ENCODE results near the gene TEX38. TPM values are rescaled to one million over a fixed set of nuclear protein-coding genes. Genes with fewer than 3 reads are reported as not detected.

Gene TEX38
- total and polyA plus RNA-seq, 10 of the 15 experiments (the other 5 are each of a cell fraction or from before 2014, with no cell fraction given) = 0.07 to 0.32 (median 0.15) TPM; not detected in 7

GRCh38 chr1:46655848-46656247 lies 15.8 kb upstream of the TEX38 start:
- Histone ChIP-seq H3K27me3 (replicated peaks in 1 of 2; ENCODE audit: control insufficient read depth in 2 of 2, insufficient read depth in 2 of 2, low read length in 1 of 2) (no peaks in the 10 kb centered on the region), H3K27ac (ENCODE audit: control insufficient read depth, insufficient read depth) (no peak overlapping the region), H3K9ac (ENCODE audit: control insufficient read depth, insufficient read depth, low read length) (no peak overlapping the region), H3K36me3 (ENCODE audit: control insufficient read depth in 2 of 2, insufficient read depth in 2 of 2, low read length in 1 of 2) (peaks cover 2 to 10% of the 10 kb centered on the region in 2 experiments), H3K4me3 (no peak overlapping the region), H4K20me1 (ENCODE audit: control insufficient read depth, insufficient read depth) (no peaks in the 10 kb centered on the region), H3K79me2 (ENCODE audit: control insufficient read depth, insufficient read depth, low read length) (no peaks in the 10 kb centered on the region), H3K4me2 (ENCODE audit: control insufficient read depth, insufficient read depth) (no peak overlapping the region), H3K4me1 (ENCODE audit: control insufficient read depth, insufficient read depth, low read length) (peaks cover 18% of the 10 kb centered on the region), H2AFZ (ENCODE audit: control insufficient read depth, low read depth, low read length) (no peak overlapping the region), H3K9me3 (replicated peaks; ENCODE audit: control insufficient read depth, insufficient read depth, low read length) (peaks cover 2% of the 10 kb centered on the region; the same call in 2 of the 3 replicates)
- ATAC-seq = no peak
- DNase-seq (ENCODE audit: low read depth, low spot score) = no peak
- BruUV-seq (replicated peaks) = no TSS peak
- CTCF ChIA-PET = interaction anchor here (1.5 kb wide), 1 partner anchor 13 kb away, joined by 3 read pairs; no protein-coding TSS in a partner anchor
- POLR2A ChIA-PET = no interaction called here
- SMC1A ChIA-PET (ENCODE audit: uncharacterized antibody, unreplicated experiment) = interaction anchor here (0.7 to 1.3 kb wide), 2 partner anchors 8 to 91 kb away, joined by 3 to 4 read pairs; no protein-coding TSS in a partner anchor
- FAIRE-seq = no peak
- TF ChIP-seq ZZZ3 (IDR thresholded peaks at IDR 0.05; ENCODE audit: control insufficient read depth, insufficient read length, low read depth) = no peak
- intact Hi-C loops (cut with micrococcal nuclease; ENCODE audit: unreplicated experiment) (no loop called here), in situ Hi-C loops (cut with MboI) (no loop called here)
- RAD21 ChIA-PET (ENCODE audit: unreplicated experiment) = no interaction called here

GRCh38 chr1:46656643-46657042 lies 15.0 kb upstream of the TEX38 start:
- FAIRE-seq = no peak
- Histone ChIP-seq H3K36me3 (ENCODE audit: control insufficient read depth in 2 of 2, insufficient read depth in 2 of 2, low read length in 1 of 2) (peaks cover 2 to 10% of the 10 kb centered on the region in 2 experiments), H3K4me2 (ENCODE audit: control insufficient read depth, insufficient read depth) (no peak overlapping the region), H2AFZ (ENCODE audit: control insufficient read depth, low read depth, low read length) (no peak overlapping the region), H3K9ac (ENCODE audit: control insufficient read depth, insufficient read depth, low read length) (no peak overlapping the region), H3K27me3 (replicated peaks in 1 of 2; ENCODE audit: control insufficient read depth in 2 of 2, insufficient read depth in 2 of 2, low read length in 1 of 2) (no peaks in the 10 kb centered on the region), H3K4me1 (ENCODE audit: control insufficient read depth, insufficient read depth, low read length) (peaks cover 18% of the 10 kb centered on the region), H3K27ac (ENCODE audit: control insufficient read depth, insufficient read depth) (no peak overlapping the region), H3K9me3 (replicated peaks; ENCODE audit: control insufficient read depth, insufficient read depth, low read length) (peaks cover 2% of the 10 kb centered on the region; the same call in 2 of the 3 replicates), H3K79me2 (ENCODE audit: control insufficient read depth, insufficient read depth, low read length) (no peaks in the 10 kb centered on the region), H3K4me3 (no peak overlapping the region), H4K20me1 (ENCODE audit: control insufficient read depth, insufficient read depth) (no peaks in the 10 kb centered on the region)
- BruUV-seq (replicated peaks) = no TSS peak
- in situ Hi-C loops (cut with MboI) = no loop called here
- ChIA-PET RAD21 (ENCODE audit: unreplicated experiment) (interaction anchor here (1.4 kb wide), 1 partner anchor 11 kb away, joined by 8 read pairs; the partner anchor contains the start of gene ATPAF1), POLR2A (interaction anchor here (0.9 kb wide), 1 partner anchor 11 kb away, joined by 3 read pairs; no protein-coding TSS in a partner anchor), SMC1A (ENCODE audit: uncharacterized antibody, unreplicated experiment) (interaction anchor here (1.3 to 1.9 kb wide), 2 partner anchors 8 to 11 kb away, joined by 4 to 6 read pairs; no protein-coding TSS in a partner anchor), CTCF (interaction anchor here (1.0 to 1.5 kb wide), 3 partner anchors 14 to 40 kb away, joined by 3 read pairs; partner anchors contain the start of gene MOB3C)
- no peak for DNase-seq (ENCODE audit: low read depth, low spot score)
- intact Hi-C loops (cut with micrococcal nuclease; ENCODE audit: unreplicated experiment) = no loop called here
- no peak for ATAC-seq
- 97% methylated on average over 2 of the region's 2 CpGs for WGBS (ENCODE audit: insufficient coverage, insufficient replicate concordance, low lambda C conversion rate, missing lambda C conversion rate)
- TF ChIP-seq SUPT20H (IDR thresholded peaks at IDR 0.05; ENCODE audit: borderline replicate concordance, control insufficient read depth, low read depth, low read length) (no peak), TCF12 (IDR thresholded peaks at IDR 0.05; ENCODE audit: low read depth, low read length) (no peak), NR2F1 (conservative IDR thresholded peaks at IDR 0.05) (no peak), SRF (IDR thresholded peaks at IDR 0.05; ENCODE audit: low read depth in 2 of 2, low read length in 2 of 2) (no peak), MXI1 (IDR thresholded peaks at IDR 0.05; ENCODE audit: low read depth, low read length) (no peak), BRCA1 (IDR thresholded peaks at IDR 0.05; ENCODE audit: low read depth, low read length) (no peak), POLR2AphosphoS5 (IDR thresholded peaks at IDR 0.05; ENCODE audit: low read length) (no peak), FOS (IDR thresholded peaks at IDR 0.05; ENCODE audit: borderline replicate concordance, extremely low read depth, insufficient read length) (no peak), USF2 (IDR thresholded peaks at IDR 0.05; ENCODE audit: borderline replicate concordance, low read depth, low read length) (no peak)

All from GM12878 (cell line).